ENCODE data around the gene GPM6B.

DNA sequence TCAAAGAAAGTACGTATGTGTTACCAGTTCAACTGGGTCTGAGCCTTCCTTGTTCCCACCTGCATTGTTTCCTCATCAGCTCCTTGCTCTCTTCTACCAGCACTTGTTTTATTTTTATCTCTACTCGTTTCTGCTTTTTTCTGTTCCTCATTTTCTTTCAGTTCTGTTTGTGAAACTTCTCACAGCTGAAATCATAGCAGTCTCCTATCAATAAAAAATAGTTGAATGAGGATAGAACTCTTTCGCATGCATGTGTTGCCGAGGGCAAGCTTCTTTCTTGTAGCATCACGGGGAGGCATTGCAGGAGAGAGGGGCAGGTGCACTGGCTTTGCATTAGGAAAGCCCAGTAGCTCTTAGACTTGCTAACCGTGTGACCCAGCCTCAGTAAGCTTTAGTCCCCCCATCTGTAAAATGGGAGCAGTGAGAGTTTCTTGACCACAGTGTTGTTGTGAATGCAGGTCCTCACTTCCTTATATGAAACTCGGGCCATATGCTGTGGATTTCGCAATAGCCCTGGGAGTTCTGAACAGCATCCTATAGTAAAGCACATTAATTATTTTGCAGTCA, 57.7 kb downstream of the GPM6B start:
- TF ChIP-seq MYC (IDR thresholded peaks at IDR 0.05; ENCODE audit: low read depth, low read length) (no peak), MAX (IDR thresholded peaks at IDR 0.05; ENCODE audit: insufficient read depth, insufficient read length) (no peak), POLR2A (IDR thresholded peaks at IDR 0.05; ENCODE audit: low read depth, low read length) (no peak), EZH2 (IDR thresholded peaks at IDR 0.05; ENCODE audit: borderline replicate concordance, low read depth, low read length, severe bottlenecking) (no peak), GATA2 (IDR thresholded peaks at IDR 0.05; ENCODE audit: insufficient read depth, insufficient read length, low read depth, low read length) (no peak), JUN (IDR thresholded peaks at IDR 0.05; ENCODE audit: borderline replicate concordance, insufficient read depth, insufficient read length, low read depth) (no peak)
- TF ChIP-seq, protein P1, sequence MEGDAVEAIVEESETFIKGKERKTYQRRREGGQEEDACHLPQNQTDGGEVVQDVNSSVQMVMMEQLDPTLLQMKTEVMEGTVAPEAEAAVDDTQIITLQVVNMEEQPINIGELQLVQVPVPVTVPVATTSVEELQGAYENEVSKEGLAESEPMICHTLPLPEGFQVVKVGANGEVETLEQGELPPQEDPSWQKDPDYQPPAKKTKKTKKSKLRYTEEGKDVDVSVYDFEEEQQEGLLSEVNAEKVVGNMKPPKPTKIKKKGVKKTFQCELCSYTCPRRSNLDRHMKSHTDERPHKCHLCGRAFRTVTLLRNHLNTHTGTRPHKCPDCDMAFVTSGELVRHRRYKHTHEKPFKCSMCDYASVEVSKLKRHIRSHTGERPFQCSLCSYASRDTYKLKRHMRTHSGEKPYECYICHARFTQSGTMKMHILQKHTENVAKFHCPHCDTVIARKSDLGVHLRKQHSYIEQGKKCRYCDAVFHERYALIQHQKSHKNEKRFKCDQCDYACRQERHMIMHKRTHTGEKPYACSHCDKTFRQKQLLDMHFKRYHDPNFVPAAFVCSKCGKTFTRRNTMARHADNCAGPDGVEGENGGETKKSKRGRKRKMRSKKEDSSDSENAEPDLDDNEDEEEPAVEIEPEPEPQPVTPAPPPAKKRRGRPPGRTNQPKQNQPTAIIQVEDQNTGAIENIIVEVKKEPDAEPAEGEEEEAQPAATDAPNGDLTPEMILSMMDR (IDR thresholded peaks at IDR 0.05; ENCODE audit: extremely low read depth in 1 of 2, insufficient read depth in 1 of 2, low read depth in 1 of 2, low read length in 2 of 2): no peak
